HG02938 (cell line): Measurements from ENCODE around the gene LRRTM4.
"Not testable (repeated sequence)": the region's sequence is repeated elsewhere in the genome, so short reads cannot be mapped to it uniquely, and the experiment has no call there.

Experiments
- ATAC-seq: cut with Tn5 transposase; IDR thresholded peaks from one replicate; pipeline ENCODE4 v1.9.1; 2021; ENCODE audit warnings: mild to moderate bottlenecking, moderate library complexity; ENCODE audit not compliant: unreplicated experiment

Gene LRRTM4

GRCh38 chr2:77190721-77191346 is 331.3 kb downstream of the LRRTM4 start:
- ATAC-seq: no peak

GRCh38 chr2:77185052-77185451 is 337.1 kb downstream of the LRRTM4 start:
- ATAC-seq: no peak

- ATAC-seq: no peak
Observed at GRCh38 chr2:77179297-77179696, 342.9 kb downstream of the LRRTM4 start.

GRCh38 chr2:77175266-77175780 is 346.9 kb downstream of the LRRTM4 start:
- not testable (repeated sequence) for ATAC-seq

GRCh38 chr2:77169426-77169825 is 352.8 kb downstream of the LRRTM4 start:
- no peak for ATAC-seq

- ATAC-seq: not testable (repeated sequence)
Observed at GRCh38 chr2:77164021-77164420, 358.2 kb downstream of the LRRTM4 start.

- no peak for ATAC-seq
Observed at GRCh38 chr2:77161009-77161408, 361.2 kb downstream of the LRRTM4 start.

GRCh38 chr2:77156599-77156998 is 365.6 kb downstream of the LRRTM4 start:
- no peak for ATAC-seq

- ATAC-seq: no peak
Observed at GRCh38 chr2:77155511-77155910, 366.7 kb downstream of the LRRTM4 start.

GRCh38 chr2:77149565-77149964 is 372.6 kb downstream of the LRRTM4 start:
- no peak for ATAC-seq

- no peak for ATAC-seq
Observed at GRCh38 chr2:77147153-77147552, 375.0 kb downstream of the LRRTM4 start.

GRCh38 chr2:77144772-77145171 is 377.4 kb downstream of the LRRTM4 start:
- ATAC-seq: no peak

- ATAC-seq: no peak
Observed at GRCh38 chr2:77142141-77142540, 380.0 kb downstream of the LRRTM4 start.

- not testable (repeated sequence) for ATAC-seq
Observed at GRCh38 chr2:77128479-77128878, 393.7 kb downstream of the LRRTM4 start.

GRCh38 chr2:77127345-77127744 is 394.8 kb downstream of the LRRTM4 start:
- ATAC-seq: no peak

GRCh38 chr2:77121518-77121917 is 400.7 kb downstream of the LRRTM4 start:
- no peak for ATAC-seq

GRCh38 chr2:77119333-77119732 is 402.8 kb downstream of the LRRTM4 start:
- no peak for ATAC-seq

GRCh38 chr2:77108915-77109314 is 413.3 kb downstream of the LRRTM4 start:
- ATAC-seq: no peak

- ATAC-seq: no peak
Observed at GRCh38 chr2:77105008-77105407, 417.2 kb downstream of the LRRTM4 start.

GRCh38 chr2:77104554-77104953 is 417.6 kb downstream of the LRRTM4 start:
- no peak for ATAC-seq

- no peak for ATAC-seq
Observed at GRCh38 chr2:77102927-77103326, 419.2 kb downstream of the LRRTM4 start.

GRCh38 chr2:77101796-77102452 is 420.3 kb downstream of the LRRTM4 start:
- no peak for ATAC-seq
